Activated CD4-positive, alpha-beta T cell treated with anti-CD3 and anti-CD28 coated beads for 36 hours (primary cell): ENCODE results near the gene ATP9A. TPM values are rescaled to one million over a fixed set of nuclear protein-coding genes. Genes with fewer than 3 reads are reported as not detected.
"Not testable (repeated sequence)": the region's sequence is repeated elsewhere in the genome, so short reads cannot be mapped to it uniquely, and the experiment has no call there.

ENCODE experiments used
- ATAC-seq: fragments of 200-7000 bp; cut with Tn5 transposase; one replicate; pipeline ENCODE4 v1.10.0; 2021; ENCODE audit warnings: mild to moderate bottlenecking, moderate library complexity
- CTCF ChIA-PET: fragments of 350-600 bp; sonication (Branson Sonifier 250); formaldehyde crosslinking; loops from one replicate; lab custom pipeline; 2021; ENCODE audit warnings: antibody characterized with exemption; lab: Charles Lee
- POLR2A ChIA-PET: fragments of 350-600 bp; sonication (Branson Sonifier 250); formaldehyde crosslinking; loops from one replicate; lab custom pipeline; 2021; ENCODE audit warnings: antibody characterized with exemption, inconsistent platforms; lab: Charles Lee
- DNase-seq: peaks from one replicate; pipeline ENCODE4 v3.0.0-alpha.2; 2020
- H3K27ac Mint-ChIP-seq: one replicate; pipeline ENCODE4 v1.8.0; 2021; ENCODE audit warnings: mixed read lengths
- H3K27me3 Mint-ChIP-seq: one replicate; pipeline ENCODE4 v1.8.0; 2021; ENCODE audit warnings: mixed read lengths
- H3K36me3 Mint-ChIP-seq: one replicate; pipeline ENCODE4 v1.8.0; 2021; ENCODE audit warnings: low read depth, mixed read lengths
- H3K4me1 Mint-ChIP-seq: one replicate; pipeline ENCODE4 v1.8.0; 2021; ENCODE audit warnings: mixed read lengths
- H3K4me3 Mint-ChIP-seq: one replicate; pipeline ENCODE4 v1.8.0; 2021; ENCODE audit warnings: mild to moderate bottlenecking, moderate library complexity, mixed read lengths
- H3K9me3 Mint-ChIP-seq: one replicate; pipeline ENCODE4 v1.8.0; 2021; ENCODE audit warnings: low read depth, mixed read lengths
- intact Hi-C, 2 experiments: fragments of 100-400 bp; cut with DNase I in 1 of 2; cut with micrococcal nuclease in 1 of 2; formaldehyde crosslinking; loops; one replicate each; pipeline versions ENCODE4 v1.14.2 to v1.15.1; 2022 to 2024; cut with DNase I, micrococcal nuclease
- total RNA-seq, 2 experiments: library from RNA; stranded (reverse); gene quantifications; one replicate each; pipeline ENCODE4 v1.2.3, GENCODE V29; 2021

ATP9A gene
- total RNA-seq, 2 experiments from 2014 or later = 2.2 to 2.7 TPM

- Mint-ChIP-seq H3K4me3 (no peak overlapping the region), H3K36me3 (peaks cover 3% of the 10 kb centered on the region), H3K27me3 (peaks cover 8% of the 10 kb centered on the region), H3K27ac (no peak overlapping the region), H3K4me1 (peaks cover 18% of the 10 kb centered on the region), H3K9me3 (peaks cover 13% of the 10 kb centered on the region)
- POLR2A ChIA-PET = no interaction called here
- CTCF ChIA-PET = interaction anchor here (1.0 kb wide), 1 partner anchor 16 kb away, joined by 3 read pairs; no protein-coding TSS in a partner anchor
- intact Hi-C loops = loop anchor here in 1 of 2 experiments (5.0 kb wide), 1 partner anchor 44 kb away; no protein-coding TSS in a partner anchor
- DNase-seq (no peak), ATAC-seq (no peak)
These were observed 197.3 kb downstream of the ATP9A start for GRCh38 chr20:51570739-51571459.

GRCh38 chr20:51569815-51570738 is 198.1 kb downstream of the ATP9A start:
- no peak for DNase-seq
- Mint-ChIP-seq H3K27me3 (peaks cover 8% of the 10 kb centered on the region), H3K4me1 (peaks cover 16% of the 10 kb centered on the region), H3K9me3 (peaks cover 11% of the 10 kb centered on the region), H3K4me3 (no peak overlapping the region), H3K27ac (no peak overlapping the region), H3K36me3 (peaks cover 3% of the 10 kb centered on the region)
- POLR2A ChIA-PET = no interaction called here
- CTCF ChIA-PET = interaction anchor here (1.0 kb wide), 1 partner anchor 15 kb away, joined by 3 read pairs; no protein-coding TSS in a partner anchor
- intact Hi-C loops = loop anchor here in 1 of 2 experiments (5.0 kb wide), 1 partner anchor 43 kb away; no protein-coding TSS in a partner anchor
- ATAC-seq = no peak

GRCh38 chr20:51568533-51568932 is 199.7 kb downstream of the ATP9A start:
- DNase-seq, ATAC-seq, POLR2A ChIA-PET, intact Hi-C loops, H3K36me3 Mint-ChIP-seq, H3K4me1 Mint-ChIP-seq, H3K27ac Mint-ChIP-seq, H3K9me3 Mint-ChIP-seq, H3K4me3 Mint-ChIP-seq: not testable (repeated sequence)
- CTCF ChIA-PET = interaction anchor here (0.8 kb wide), 1 partner anchor 12 kb away, joined by 3 read pairs; no protein-coding TSS in a partner anchor
- H3K27me3 Mint-ChIP-seq = peaks cover 17% of the 10 kb centered on the region

- DNase-seq (no peak), ATAC-seq (no peak)
- intact Hi-C loops = no loop called here
- no peaks in the 10 kb centered on the region for H3K36me3 Mint-ChIP-seq
- no peak overlapping the region for H3K27ac Mint-ChIP-seq
- H3K9me3 Mint-ChIP-seq = peaks cover 8% of the 10 kb centered on the region
- H3K4me1 Mint-ChIP-seq = peaks cover 10% of the 10 kb centered on the region
- POLR2A ChIA-PET = no interaction called here
- no peak overlapping the region for H3K4me3 Mint-ChIP-seq
- CTCF ChIA-PET = interaction anchor here (0.8 to 1.4 kb wide), 2 partner anchors 13 to 73 kb away, joined by 3 read pairs; no protein-coding TSS in a partner anchor
- peaks cover 26% of the 10 kb centered on the region for H3K27me3 Mint-ChIP-seq
These were observed 200.6 kb downstream of the ATP9A start for GRCh38 chr20:51567622-51568021.

- intact Hi-C loops = no loop called here
- DNase-seq = no peak
- H3K9me3 Mint-ChIP-seq = peaks cover 8% of the 10 kb centered on the region
- H3K4me1 Mint-ChIP-seq = peaks cover 13% of the 10 kb centered on the region
- ChIA-PET CTCF (interaction anchor here (1.0 to 1.4 kb wide), 2 partner anchors 31 to 72 kb away, joined by 3 read pairs; no protein-coding TSS in a partner anchor), POLR2A (no interaction called here)
- H3K27me3 Mint-ChIP-seq = peaks cover 30% of the 10 kb centered on the region
- no peak overlapping the region for H3K27ac Mint-ChIP-seq
- H3K4me3 Mint-ChIP-seq = no peak overlapping the region
- ATAC-seq = no peak
- H3K36me3 Mint-ChIP-seq = no peaks in the 10 kb centered on the region
These were observed 201.6 kb downstream of the ATP9A start for GRCh38 chr20:51566594-51566993.

GRCh38 chr20:51565298-51566144 is 202.7 kb downstream of the ATP9A start:
- Mint-ChIP-seq H3K36me3 (no peaks in the 10 kb centered on the region), H3K4me1 (peaks cover 23% of the 10 kb centered on the region), H3K27ac (no peak overlapping the region), H3K4me3 (no peak overlapping the region), H3K9me3 (peaks cover 8% of the 10 kb centered on the region), H3K27me3 (peaks cover 41% of the 10 kb centered on the region)
- POLR2A ChIA-PET = interaction anchor here (0.7 kb wide), 1 partner anchor 183 kb away, joined by 3 read pairs; no protein-coding TSS in a partner anchor
- ATAC-seq (no peak), DNase-seq (no peak)
- CTCF ChIA-PET = interaction anchor here (0.7 to 1.5 kb wide), 3 partner anchors 8 to 135 kb away, joined by 3 to 7 read pairs (median 3); no protein-coding TSS in a partner anchor
- intact Hi-C loops = no loop called here

- ChIA-PET POLR2A (interaction anchor here (0.6 to 0.8 kb wide), 2 partner anchors 23 to 677 kb away, joined by 3 read pairs; no protein-coding TSS in a partner anchor), CTCF (interaction anchor here (0.7 to 1.7 kb wide), 6 partner anchors 9 to 361 kb away, joined by 3 to 6 read pairs (median 4); no protein-coding TSS in a partner anchor)
- intact Hi-C loops = no loop called here
- Mint-ChIP-seq H3K36me3 (no peaks in the 10 kb centered on the region), H3K9me3 (peaks cover 8% of the 10 kb centered on the region), H3K27ac (no peak overlapping the region), H3K4me3 (no peak overlapping the region), H3K4me1 (peaks cover 23% of the 10 kb centered on the region), H3K27me3 (peaks cover 53% of the 10 kb centered on the region)
- ATAC-seq (peak; percentile 50), DNase-seq (peak; percentile 52)
These were observed 204.5 kb downstream of the ATP9A start for GRCh38 chr20:51563486-51564332.

- H3K27me3 Mint-ChIP-seq = peaks cover 52% of the 10 kb centered on the region
- ChIA-PET CTCF (interaction anchor here (0.6 to 1.7 kb wide), 8 partner anchors 9 to 466 kb away, joined by 3 to 6 read pairs (median 4); no protein-coding TSS in a partner anchor), POLR2A (interaction anchor here (0.6 to 1.0 kb wide), 3 partner anchors 12 to 676 kb away, joined by 3 to 6 read pairs (median 3); no protein-coding TSS in a partner anchor)
- no peak overlapping the region for H3K27ac Mint-ChIP-seq
- peak overlapping the region; percentile 59 for H3K4me3 Mint-ChIP-seq
- peaks cover 3% of the 10 kb centered on the region for H3K9me3 Mint-ChIP-seq
- H3K36me3 Mint-ChIP-seq = no peaks in the 10 kb centered on the region
- H3K4me1 Mint-ChIP-seq = peaks cover 23% of the 10 kb centered on the region
- intact Hi-C loops = no loop called here
- DNase-seq = no peak
- ATAC-seq = no peak
These were observed 205.1 kb downstream of the ATP9A start for GRCh38 chr20:51563174-51563485.

GRCh38 chr20:51562332-51563173 is 205.6 kb downstream of the ATP9A start:
- no peak for ATAC-seq
- peak; percentile 38 for DNase-seq
- Mint-ChIP-seq H3K4me3 (peak overlapping the region; percentile 59), H3K27ac (no peak overlapping the region), H3K27me3 (peaks cover 50% of the 10 kb centered on the region), H3K9me3 (no peaks in the 10 kb centered on the region), H3K4me1 (peaks cover 23% of the 10 kb centered on the region), H3K36me3 (no peaks in the 10 kb centered on the region)
- CTCF ChIA-PET = interaction anchor here (0.6 to 1.7 kb wide), 6 partner anchors 8 to 466 kb away, joined by 3 to 6 read pairs (median 4); no protein-coding TSS in a partner anchor
- POLR2A ChIA-PET = interaction anchor here (1.0 kb wide), 2 partner anchors 11 to 21 kb away, joined by 3 to 6 read pairs; no protein-coding TSS in a partner anchor
- intact Hi-C loops = no loop called here
